ENCODE data around the gene ITPA. TPM values are rescaled to one million over a fixed set of nuclear protein-coding genes. Genes with fewer than 3 reads are reported as not detected.

The ITPA gene
- total RNA-seq, 2 experiments from 2014 or later = 70.7 to 74.0 TPM

- peaks cover 14% of the 10 kb centered on the region for H3K4me1 Mint-ChIP-seq
- H3K27ac Mint-ChIP-seq = no peak overlapping the region
- H3K9me3 Mint-ChIP-seq = no peaks in the 10 kb centered on the region
- H3K27me3 Mint-ChIP-seq = no peaks in the 10 kb centered on the region
- DNase-seq = no peak
- no peaks in the 10 kb centered on the region for H3K36me3 Mint-ChIP-seq
- H3K4me3 Mint-ChIP-seq = no peak overlapping the region
These were observed 17.6 kb downstream of the ITPA start for GRCh38 chr20:3226864-3227263.

GRCh38 chr20:3227506-3227905 is 18.2 kb downstream of the ITPA start:
- Mint-ChIP-seq H3K9me3 (no peaks in the 10 kb centered on the region), H3K27me3 (no peaks in the 10 kb centered on the region), H3K36me3 (no peaks in the 10 kb centered on the region), H3K4me3 (no peak overlapping the region), H3K4me1 (peaks cover 13% of the 10 kb centered on the region), H3K27ac (no peak overlapping the region)
- no peak for DNase-seq

- DNase-seq = no peak
- Mint-ChIP-seq H3K27ac (no peak overlapping the region), H3K4me1 (peaks cover 6% of the 10 kb centered on the region), H3K36me3 (no peaks in the 10 kb centered on the region), H3K9me3 (no peaks in the 10 kb centered on the region), H3K4me3 (peak overlapping the region; percentile 14), H3K27me3 (no peaks in the 10 kb centered on the region)
These were observed 18.8 kb downstream of the ITPA start for GRCh38 chr20:3227936-3228749.

DNA sequence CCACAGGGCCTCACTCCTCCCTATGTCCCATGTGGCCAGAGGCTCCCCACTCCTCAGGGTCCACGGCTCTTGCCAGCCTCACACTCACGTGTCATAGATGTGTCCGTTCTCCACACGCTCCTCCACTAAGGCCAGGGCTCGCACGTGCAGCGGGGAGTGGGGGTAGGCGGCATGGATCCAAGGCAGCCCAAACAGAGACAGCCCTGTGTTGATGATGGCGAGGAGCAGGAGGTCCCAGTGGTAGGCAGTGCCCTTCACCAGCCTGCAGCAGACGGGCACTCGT is 19.4 kb downstream of the ITPA start:
- Mint-ChIP-seq H3K36me3 (no peaks in the 10 kb centered on the region), H3K9me3 (no peaks in the 10 kb centered on the region), H3K4me1 (peaks cover 2% of the 10 kb centered on the region), H3K27ac (no peak overlapping the region), H3K4me3 (no peak overlapping the region), H3K27me3 (no peaks in the 10 kb centered on the region)
- DNase-seq = no peak

GRCh38 chr20:3229158-3229557 is 19.9 kb downstream of the ITPA start:
- H3K36me3 Mint-ChIP-seq = no peaks in the 10 kb centered on the region
- H3K9me3 Mint-ChIP-seq = no peaks in the 10 kb centered on the region
- no peak for DNase-seq
- no peak overlapping the region for H3K4me3 Mint-ChIP-seq
- H3K27ac Mint-ChIP-seq = no peak overlapping the region
- H3K27me3 Mint-ChIP-seq = no peaks in the 10 kb centered on the region
- no peaks in the 10 kb centered on the region for H3K4me1 Mint-ChIP-seq

GRCh38 chr20:3229798-3230197 is 20.5 kb downstream of the ITPA start:
- Mint-ChIP-seq H3K27me3 (no peaks in the 10 kb centered on the region), H3K36me3 (no peaks in the 10 kb centered on the region), H3K9me3 (no peaks in the 10 kb centered on the region), H3K27ac (no peak overlapping the region), H3K4me1 (no peaks in the 10 kb centered on the region), H3K4me3 (no peak overlapping the region)
- no peak for DNase-seq

GRCh38 chr20:3231116-3231515 is 21.8 kb downstream of the ITPA start:
- H3K9me3 Mint-ChIP-seq = no peaks in the 10 kb centered on the region

GRCh38 chr20:3231889-3232588 is 22.7 kb downstream of the ITPA start:
- Mint-ChIP-seq H3K27ac (no peak overlapping the region), H3K9me3 (no peaks in the 10 kb centered on the region), H3K27me3 (peaks cover 19% of the 10 kb centered on the region), H3K4me1 (no peaks in the 10 kb centered on the region), H3K4me3 (no peak overlapping the region), H3K36me3 (no peaks in the 10 kb centered on the region)
- no peak for DNase-seq

More at GRCh38 chr20:3231116-3231515, 21.8 kb downstream of the ITPA start:
- H3K27ac Mint-ChIP-seq = no peak overlapping the region
- no peaks in the 10 kb centered on the region for H3K4me1 Mint-ChIP-seq
- DNase-seq = no peak
- peaks cover 10% of the 10 kb centered on the region for H3K27me3 Mint-ChIP-seq
- no peak overlapping the region for H3K4me3 Mint-ChIP-seq
- no peaks in the 10 kb centered on the region for H3K36me3 Mint-ChIP-seq

- Mint-ChIP-seq H3K4me1 (peaks cover 4% of the 10 kb centered on the region), H3K9me3 (no peaks in the 10 kb centered on the region), H3K36me3 (no peaks in the 10 kb centered on the region), H3K4me3 (no peak overlapping the region), H3K27ac (no peak overlapping the region), H3K27me3 (peaks cover 30% of the 10 kb centered on the region)
- no peak for DNase-seq
These were observed 24.1 kb downstream of the ITPA start for GRCh38 chr20:3233131-3233990.

- Mint-ChIP-seq H3K27ac (no peak overlapping the region), H3K4me3 (no peak overlapping the region), H3K27me3 (peaks cover 34% of the 10 kb centered on the region), H3K9me3 (no peaks in the 10 kb centered on the region), H3K4me1 (peaks cover 4% of the 10 kb centered on the region), H3K36me3 (no peaks in the 10 kb centered on the region)
- no peak for DNase-seq
These were observed 24.7 kb downstream of the ITPA start for GRCh38 chr20:3233991-3234498.

DNA sequence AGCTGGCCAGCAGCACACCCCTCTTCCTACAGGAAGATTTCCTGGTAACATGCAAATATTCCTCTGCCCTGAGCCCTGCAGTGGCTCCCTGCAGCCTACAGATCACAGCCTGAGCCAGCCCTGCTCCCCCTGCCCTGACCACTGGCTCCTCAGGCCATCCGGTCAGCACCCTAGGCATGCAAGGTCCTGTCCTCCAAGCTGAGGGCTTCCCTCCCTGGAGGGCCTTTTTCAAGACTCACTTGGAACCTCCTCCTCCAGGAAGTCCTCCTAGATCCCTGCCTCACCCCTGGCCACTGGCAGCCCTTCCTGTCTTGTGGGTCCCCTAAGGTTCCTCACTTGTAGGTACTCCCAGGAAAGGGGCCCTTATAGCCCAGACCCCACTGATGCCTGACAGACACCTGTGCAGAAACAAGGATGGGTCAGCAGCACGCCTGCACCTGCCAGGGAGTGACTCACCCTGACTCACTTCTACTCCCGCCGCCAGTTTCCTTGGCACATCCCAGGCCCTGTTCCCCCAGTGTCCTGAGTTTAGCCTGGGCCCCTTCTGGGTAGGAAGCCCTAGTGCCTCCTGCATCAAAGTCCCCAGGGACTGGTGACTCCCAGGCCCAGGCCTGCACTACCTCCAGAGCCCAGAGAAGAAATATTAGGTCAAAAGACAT is 26.5 kb downstream of the ITPA start:
- peaks cover 48% of the 10 kb centered on the region for H3K27me3 Mint-ChIP-seq
- no peak for DNase-seq
- H3K9me3 Mint-ChIP-seq = no peaks in the 10 kb centered on the region
- H3K4me3 Mint-ChIP-seq = no peak overlapping the region
- no peak overlapping the region for H3K27ac Mint-ChIP-seq
- peaks cover 8% of the 10 kb centered on the region for H3K4me1 Mint-ChIP-seq
- no peaks in the 10 kb centered on the region for H3K36me3 Mint-ChIP-seq

- H3K9me3 Mint-ChIP-seq = no peaks in the 10 kb centered on the region
- peak overlapping the region; percentile 66 for H3K4me3 Mint-ChIP-seq
- no peak overlapping the region for H3K27ac Mint-ChIP-seq
- no peak for DNase-seq
- peaks cover 8% of the 10 kb centered on the region for H3K4me1 Mint-ChIP-seq
- H3K27me3 Mint-ChIP-seq = peaks cover 60% of the 10 kb centered on the region
- no peaks in the 10 kb centered on the region for H3K36me3 Mint-ChIP-seq
These were observed 28.0 kb downstream of the ITPA start for GRCh38 chr20:3237011-3237957.

GRCh38 chr20:3237958-3238615 is 28.8 kb downstream of the ITPA start:
- Mint-ChIP-seq H3K36me3 (no peaks in the 10 kb centered on the region), H3K4me1 (peaks cover 8% of the 10 kb centered on the region), H3K27ac (no peak overlapping the region), H3K27me3 (peaks cover 63% of the 10 kb centered on the region), H3K4me3 (peak overlapping the region; percentile 66), H3K9me3 (no peaks in the 10 kb centered on the region)
- DNase-seq = peak; percentile 23

Measured in activated naive CD8-positive, alpha-beta T cell treated with anti-CD3 and anti-CD28 coated beads for 36 hours (primary cell).